SK-N-MC (cell line): ENCODE results near the gene WDFY4.

Source experiments
- DNase-seq: peaks from one replicate; pipeline ENCODE4 v3.0.0-alpha.2; 2011; ENCODE audit warnings: low read depth, low spot score
- H3K27ac ChIP-seq: fragments of 200-600 bp; sonication (generic); 2 replicates; pipeline ENCODE4 v1.5.1; 2016; ENCODE audit warnings: mixed run types
- H3K36me3 ChIP-seq: fragments of 200-600 bp; sonication (generic); 2 replicates; pipeline ENCODE4 v1.6.1; 2017; ENCODE audit warnings: antibody characterized with exemption, low read length, mixed read lengths; ENCODE audit not compliant: insufficient read depth
- H3K4me3 ChIP-seq: fragments of 200-600 bp; sonication (generic); 2 replicates; pipeline ENCODE4 v1.5.1; 2016
- H3K9ac ChIP-seq: fragments of 200-600 bp; sonication (generic); 2 replicates; pipeline ENCODE4 v1.8.0; 2017; ENCODE audit warnings: mixed run types, mixed read lengths; ENCODE audit not compliant: insufficient read length
- H3K9me3 ChIP-seq: fragments of 200-600 bp; sonication (generic); 2 replicates; pipeline ENCODE4 v1.6.1; 2017; ENCODE audit warnings: low read depth, mild to moderate bottlenecking, antibody characterized with exemption, low read length, moderate library complexity, mixed read lengths
- EZH2 ChIP-seq: fragments of 200-600 bp; sonication (generic); IDR thresholded peaks from one replicate; pipeline ENCODE4 v1.6.1; 2017; ENCODE audit warnings: antibody characterized with exemption
- FOXP2 ChIP-seq: optimal IDR thresholded peaks from 2 replicates; pipeline ENCODE3; 2011; ENCODE audit warnings: mild to moderate bottlenecking, moderate library complexity; ENCODE audit not compliant: insufficient read depth; ENCODE audit errors: extremely low read length, control extremely low read depth
- POLR2AphosphoS5 ChIP-seq: IDR thresholded peaks from 2 replicates; pipeline ENCODE4 v1.6.1; 2012; ENCODE audit warnings: mild to moderate bottlenecking, low read depth, low read length, borderline replicate concordance

The WDFY4 gene

GRCh38 chr10:48799341-48800006 lies 114.8 kb downstream of the WDFY4 start:
- Histone ChIP-seq H3K9me3 (no peaks in the 10 kb centered on the region), H3K36me3 (no peaks in the 10 kb centered on the region), H3K4me3 (no peak overlapping the region), H3K27ac (no peak overlapping the region), H3K9ac (no peak overlapping the region)
- TF ChIP-seq POLR2AphosphoS5 (no peak), FOXP2 (no peak), EZH2 (no peak)
- DNase-seq, result no peak

DNA sequence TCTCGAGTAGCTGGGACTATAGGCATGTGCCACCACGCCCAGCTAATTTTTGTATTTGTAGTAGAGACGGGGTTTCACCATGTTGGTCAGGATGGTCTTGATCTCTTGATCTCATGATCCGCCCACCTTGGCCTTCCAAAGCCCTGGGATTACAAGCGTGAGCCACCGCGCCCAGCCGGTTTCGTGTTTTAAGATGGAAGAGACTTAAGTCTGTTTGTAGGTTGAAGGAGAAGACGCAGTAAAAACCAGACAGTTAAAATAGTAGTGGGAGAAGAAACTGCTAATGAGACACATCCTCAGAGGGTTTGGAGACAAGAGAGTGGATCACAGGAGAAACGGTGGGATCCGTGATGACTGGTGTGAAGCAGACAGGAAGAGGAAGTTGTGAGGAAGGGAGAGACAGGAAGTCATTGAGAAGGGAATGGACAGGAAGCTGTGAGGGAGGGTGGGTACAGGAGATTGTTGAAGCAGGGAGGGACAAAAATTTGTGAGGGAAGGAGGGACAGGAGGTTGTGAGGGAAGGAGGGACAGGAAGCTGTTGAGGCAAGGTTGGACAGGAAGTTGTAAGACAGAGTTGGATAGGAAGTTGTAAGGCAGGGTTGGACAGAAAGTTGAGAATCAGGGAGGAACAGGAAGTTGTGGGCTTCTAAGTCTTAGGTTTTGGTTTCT lies 115.5 kb downstream of the WDFY4 start:
- Histone ChIP-seq H3K36me3 (no peaks in the 10 kb centered on the region), H3K9me3 (no peaks in the 10 kb centered on the region), H3K27ac (no peak overlapping the region), H3K9ac (no peak overlapping the region), H3K4me3 (no peak overlapping the region)
- TF ChIP-seq POLR2AphosphoS5 (no peak), EZH2 (no peak), FOXP2 (no peak)
- no peak for DNase-seq

DNA sequence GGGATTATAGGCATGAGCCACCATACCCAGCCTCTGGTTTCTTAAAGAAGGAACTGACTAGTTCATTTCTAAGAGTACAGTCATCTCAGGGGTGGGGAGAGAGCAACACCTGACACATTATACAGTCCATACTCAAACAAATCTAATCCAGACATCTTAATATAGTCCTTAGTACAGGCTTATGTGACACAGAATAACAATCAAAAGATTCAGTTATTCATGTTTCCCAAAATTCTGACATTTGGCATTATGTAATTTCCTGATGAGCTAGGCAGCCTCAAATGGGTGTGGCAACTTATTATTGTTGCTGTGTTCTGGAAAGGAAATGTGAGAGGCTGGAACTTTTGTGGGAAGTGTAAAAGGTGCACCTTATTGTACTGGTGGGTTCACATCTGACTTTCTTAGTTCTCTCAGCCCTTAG lies 116.3 kb downstream of the WDFY4 start:
- no peak overlapping the region for H3K27ac ChIP-seq

GRCh38 chr10:48802611-48803071 lies 118.0 kb downstream of the WDFY4 start:
- Histone ChIP-seq H3K36me3 (no peaks in the 10 kb centered on the region), H3K27ac (no peak overlapping the region), H3K4me3 (no peak overlapping the region), H3K9me3 (no peaks in the 10 kb centered on the region), H3K9ac (no peak overlapping the region)
- no peak for TF ChIP-seq FOXP2
- TF ChIP-seq EZH2, result no peak
- DNase-seq, result no peak

More for the DNA sequence above, 116.3 kb downstream of the WDFY4 start:
- DNase-seq, result no peak
- Histone ChIP-seq H3K9me3 (no peaks in the 10 kb centered on the region), H3K36me3 (no peaks in the 10 kb centered on the region), H3K9ac (no peak overlapping the region), H3K4me3 (no peak overlapping the region)
- TF ChIP-seq EZH2 (no peak), FOXP2 (no peak), POLR2AphosphoS5 (no peak)

GRCh38 chr10:48803801-48804584 lies 119.3 kb downstream of the WDFY4 start:
- no peak overlapping the region for H3K27ac ChIP-seq

GRCh38 chr10:48804740-48805182 lies 120.1 kb downstream of the WDFY4 start:
- peak; percentile 3 for DNase-seq

More at GRCh38 chr10:48803801-48804584, 119.3 kb downstream of the WDFY4 start:
- Histone ChIP-seq H3K36me3 (no peaks in the 10 kb centered on the region), H3K4me3 (no peak overlapping the region), H3K9ac (no peak overlapping the region), H3K9me3 (no peaks in the 10 kb centered on the region)
- DNase-seq, result no peak
- TF ChIP-seq FOXP2, result no peak
- TF ChIP-seq EZH2, result no peak
- no peak for TF ChIP-seq POLR2AphosphoS5

DNA sequence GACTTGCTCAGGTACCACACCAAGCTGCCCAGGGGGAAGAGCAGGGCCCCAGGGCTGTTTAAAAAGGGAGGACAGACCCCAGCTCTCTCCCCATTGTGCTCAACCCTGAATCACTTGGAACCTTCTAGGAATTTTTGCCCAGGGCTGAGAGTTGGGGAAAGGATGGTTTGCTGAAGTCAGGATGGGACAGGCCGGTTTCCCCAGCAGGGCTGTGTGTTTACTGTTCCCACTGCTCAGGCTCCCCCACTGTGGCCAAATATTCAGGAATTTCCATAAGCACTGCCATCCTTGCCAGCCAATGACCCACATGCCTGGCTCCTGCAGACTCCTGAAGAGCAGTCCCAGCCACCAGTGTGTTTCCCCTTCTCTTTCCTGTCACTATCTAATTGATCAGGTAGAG lies 120.7 kb downstream of the WDFY4 start:
- Histone ChIP-seq H3K9ac (no peak overlapping the region), H3K36me3 (no peaks in the 10 kb centered on the region), H3K27ac (no peak overlapping the region)

More at GRCh38 chr10:48804740-48805182, 120.1 kb downstream of the WDFY4 start:
- TF ChIP-seq EZH2 (no peak), POLR2AphosphoS5 (no peak), FOXP2 (no peak)
- no peaks in the 10 kb centered on the region for H3K9me3 ChIP-seq
- H3K27ac ChIP-seq, result no peak overlapping the region
- H3K9ac ChIP-seq, result no peak overlapping the region
- no peak overlapping the region for H3K4me3 ChIP-seq
- no peaks in the 10 kb centered on the region for H3K36me3 ChIP-seq

DNA sequence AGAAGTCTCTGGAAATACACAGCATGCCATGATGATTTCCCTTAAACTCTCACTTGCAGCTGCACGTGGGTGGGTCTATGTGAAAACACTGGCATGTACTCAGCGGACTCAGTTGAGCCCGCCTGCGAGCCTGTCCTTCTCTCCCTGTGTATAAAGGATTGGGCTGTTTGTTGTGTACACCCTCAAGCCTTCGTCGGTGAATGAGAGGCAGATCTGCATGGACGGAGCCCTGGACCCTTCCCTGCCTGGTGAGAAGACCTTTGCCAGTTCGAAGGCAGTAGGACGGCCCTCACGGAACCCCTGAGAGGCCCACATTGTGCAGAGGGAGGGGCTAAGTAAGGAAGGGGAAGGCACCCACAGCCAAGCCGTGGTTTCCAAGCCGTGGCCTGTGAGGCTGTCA lies 121.2 kb downstream of the WDFY4 start:
- Histone ChIP-seq H3K27ac (no peak overlapping the region), H3K9ac (no peak overlapping the region), H3K4me3 (no peak overlapping the region), H3K36me3 (no peaks in the 10 kb centered on the region), H3K9me3 (no peaks in the 10 kb centered on the region)
- TF ChIP-seq POLR2AphosphoS5 (no peak), EZH2 (no peak), FOXP2 (no peak)
- DNase-seq, result no peak

More for the DNA sequence above, 120.7 kb downstream of the WDFY4 start:
- DNase-seq, result no peak
- H3K4me3 ChIP-seq, result no peak overlapping the region
- no peaks in the 10 kb centered on the region for H3K9me3 ChIP-seq
- TF ChIP-seq POLR2AphosphoS5 (no peak), FOXP2 (no peak), EZH2 (no peak)
